IPS-18a (cell line): Measurements from ENCODE around the gene PCNX2.

Experiments used
- H3K27ac ChIP-seq: one replicate; pipeline ENCODE4 v1.5.1; 2013; ENCODE audit warnings: low read length
- H3K27me3 ChIP-seq: one replicate; pipeline ENCODE4 v1.6.1; 2013; ENCODE audit warnings: mild to moderate bottlenecking, low read length; ENCODE audit not compliant: control insufficient read depth, insufficient read depth
- H3K36me3 ChIP-seq: one replicate; pipeline ENCODE4 v1.6.1; 2013; ENCODE audit warnings: low read depth, low read length; ENCODE audit not compliant: control insufficient read depth
- H3K4me1 ChIP-seq: one replicate; pipeline ENCODE4 v1.6.1; 2013; ENCODE audit warnings: low read depth, low read length; ENCODE audit not compliant: control insufficient read depth
- H3K4me3 ChIP-seq: one replicate; pipeline ENCODE4 v1.5.1; 2013; ENCODE audit warnings: low read length
- H3K9ac ChIP-seq: one replicate; pipeline ENCODE4 v1.6.1; 2013; ENCODE audit warnings: mild to moderate bottlenecking, low read length, moderate library complexity
- H3K9me3 ChIP-seq: one replicate; pipeline ENCODE4 v1.6.1; 2013; ENCODE audit warnings: low read depth, low read length; ENCODE audit not compliant: control insufficient read depth

Gene PCNX2

GRCh38 chr1:233238884-233239431 lies 56.6 kb downstream of the PCNX2 start:
- Histone ChIP-seq H3K27ac (no peak overlapping the region), H3K4me3 (no peak overlapping the region), H3K4me1 (no peaks in the 10 kb centered on the region), H3K9ac (no peak overlapping the region), H3K27me3 (no peaks in the 10 kb centered on the region), H3K36me3 (peaks cover 27% of the 10 kb centered on the region), H3K9me3 (no peaks in the 10 kb centered on the region)

- Histone ChIP-seq H3K27me3 (no peaks in the 10 kb centered on the region), H3K9me3 (no peaks in the 10 kb centered on the region), H3K4me3 (no peak overlapping the region), H3K27ac (no peak overlapping the region), H3K9ac (no peak overlapping the region), H3K36me3 (peaks cover 35% of the 10 kb centered on the region), H3K4me1 (no peaks in the 10 kb centered on the region)
Measured at GRCh38 chr1:233237647-233238046, 57.9 kb downstream of the PCNX2 start.

GRCh38 chr1:233233508-233234040 lies 62.0 kb downstream of the PCNX2 start:
- Histone ChIP-seq H3K9ac (no peak overlapping the region), H3K27me3 (no peaks in the 10 kb centered on the region), H3K4me1 (no peaks in the 10 kb centered on the region), H3K9me3 (no peaks in the 10 kb centered on the region), H3K4me3 (no peak overlapping the region), H3K36me3 (peaks cover 45% of the 10 kb centered on the region), H3K27ac (no peak overlapping the region)

GRCh38 chr1:233230011-233230410 lies 65.5 kb downstream of the PCNX2 start:
- H3K36me3 ChIP-seq: peaks cover 37% of the 10 kb centered on the region

GRCh38 chr1:233229288-233229687 lies 66.2 kb downstream of the PCNX2 start:
- H3K4me1 ChIP-seq: no peaks in the 10 kb centered on the region
- no peak overlapping the region for H3K4me3 ChIP-seq
- H3K9ac ChIP-seq: no peak overlapping the region
- no peak overlapping the region for H3K27ac ChIP-seq
- H3K9me3 ChIP-seq: no peaks in the 10 kb centered on the region
- peaks cover 29% of the 10 kb centered on the region for H3K36me3 ChIP-seq
- no peaks in the 10 kb centered on the region for H3K27me3 ChIP-seq

More at GRCh38 chr1:233230011-233230410, 65.5 kb downstream of the PCNX2 start:
- no peaks in the 10 kb centered on the region for H3K27me3 ChIP-seq
- no peaks in the 10 kb centered on the region for H3K4me1 ChIP-seq
- H3K9ac ChIP-seq: no peak overlapping the region
- H3K27ac ChIP-seq: no peak overlapping the region
- no peaks in the 10 kb centered on the region for H3K9me3 ChIP-seq
- no peak overlapping the region for H3K4me3 ChIP-seq

GRCh38 chr1:233227930-233228465 lies 67.5 kb downstream of the PCNX2 start:
- H3K9ac ChIP-seq: no peak overlapping the region
- H3K4me1 ChIP-seq: no peaks in the 10 kb centered on the region
- H3K27me3 ChIP-seq: no peaks in the 10 kb centered on the region
- H3K36me3 ChIP-seq: peaks cover 34% of the 10 kb centered on the region
- no peak overlapping the region for H3K4me3 ChIP-seq
- no peak overlapping the region for H3K27ac ChIP-seq
- H3K9me3 ChIP-seq: no peaks in the 10 kb centered on the region

GRCh38 chr1:233224311-233224710 lies 71.2 kb downstream of the PCNX2 start:
- Histone ChIP-seq H3K4me1 (no peaks in the 10 kb centered on the region), H3K36me3 (peaks cover 57% of the 10 kb centered on the region), H3K9ac (no peak overlapping the region), H3K9me3 (peaks cover 3% of the 10 kb centered on the region), H3K27ac (no peak overlapping the region), H3K4me3 (no peak overlapping the region), H3K27me3 (no peaks in the 10 kb centered on the region)

GRCh38 chr1:233217832-233218231 lies 77.7 kb downstream of the PCNX2 start:
- Histone ChIP-seq H3K36me3 (peaks cover 31% of the 10 kb centered on the region), H3K4me3 (no peak overlapping the region), H3K4me1 (no peaks in the 10 kb centered on the region), H3K9ac (no peak overlapping the region), H3K27ac (no peak overlapping the region), H3K27me3 (no peaks in the 10 kb centered on the region), H3K9me3 (peaks cover 3% of the 10 kb centered on the region)

- no peaks in the 10 kb centered on the region for H3K4me1 ChIP-seq
- no peak overlapping the region for H3K4me3 ChIP-seq
- no peaks in the 10 kb centered on the region for H3K27me3 ChIP-seq
- H3K9me3 ChIP-seq: peaks cover 3% of the 10 kb centered on the region
- no peak overlapping the region for H3K27ac ChIP-seq
- H3K9ac ChIP-seq: no peak overlapping the region
- H3K36me3 ChIP-seq: peaks cover 21% of the 10 kb centered on the region
Measured at GRCh38 chr1:233216009-233216408, 79.5 kb downstream of the PCNX2 start.

GRCh38 chr1:233215135-233215760 lies 80.3 kb downstream of the PCNX2 start:
- Histone ChIP-seq H3K4me1 (no peaks in the 10 kb centered on the region), H3K9ac (no peak overlapping the region), H3K27me3 (no peaks in the 10 kb centered on the region), H3K4me3 (no peak overlapping the region), H3K36me3 (peaks cover 13% of the 10 kb centered on the region), H3K9me3 (no peaks in the 10 kb centered on the region), H3K27ac (no peak overlapping the region)

- no peak overlapping the region for H3K4me3 ChIP-seq
- peaks cover 17% of the 10 kb centered on the region for H3K36me3 ChIP-seq
- no peaks in the 10 kb centered on the region for H3K9me3 ChIP-seq
- no peak overlapping the region for H3K9ac ChIP-seq
- no peaks in the 10 kb centered on the region for H3K27me3 ChIP-seq
- no peak overlapping the region for H3K27ac ChIP-seq
- H3K4me1 ChIP-seq: no peaks in the 10 kb centered on the region
Measured at GRCh38 chr1:233211595-233211994, 83.9 kb downstream of the PCNX2 start.

GRCh38 chr1:233211106-233211505 lies 84.4 kb downstream of the PCNX2 start:
- Histone ChIP-seq H3K9ac (no peak overlapping the region), H3K27me3 (no peaks in the 10 kb centered on the region), H3K9me3 (no peaks in the 10 kb centered on the region), H3K27ac (no peak overlapping the region), H3K4me1 (no peaks in the 10 kb centered on the region), H3K4me3 (no peak overlapping the region), H3K36me3 (peaks cover 17% of the 10 kb centered on the region)
